Brain microvascular endothelial cell (primary cell): ENCODE data around the gene DCLK1.

ENCODE experiments used
- DNase-seq: peaks from one replicate; pipeline ENCODE4 v3.0.0-alpha.2; 2020
- H3K27ac ChIP-seq: fragments of 250-450 bp; sonication (Bioruptor Pico); 2 replicates; pipeline ENCODE4 v1.5.1; 2020; ENCODE audit warnings: mild to moderate bottlenecking, moderate library complexity
- H3K27me3 ChIP-seq: fragments of 250-450 bp; sonication (Bioruptor Pico); replicated peaks from 2 replicates; pipeline ENCODE4 v1.5.1; 2020; ENCODE audit warnings: mild to moderate bottlenecking
- H3K36me3 ChIP-seq: fragments of 250-450 bp; sonication (Bioruptor Pico); replicated peaks from 2 replicates; pipeline ENCODE4 v1.5.1; 2020; ENCODE audit warnings: mild to moderate bottlenecking
- H3K4me3 ChIP-seq: 2 replicates; pipeline ENCODE4 v1.5.1; 2011; ENCODE audit warnings: low read depth, mild to moderate bottlenecking, control low read depth, low read length, moderate library complexity
- in situ Hi-C: cut with HindIII; loops from 2 replicates; pipeline ENCODE4 v1.10.0; 2017; ENCODE audit warnings: low sequenced_read_pairs, low pct_ligation_motif_present
- TF ChIP-seq, protein P1 (sequence below): IDR thresholded peaks from 2 replicates; pipeline ENCODE4 v1.5.1; 2011; ENCODE audit warnings: low read depth, mild to moderate bottlenecking, moderate library complexity, low read length, control low read depth, inconsistent platforms; ENCODE audit errors: missing control alignments

Gene DCLK1

GRCh38 chr13:36029166-36029565 is 102.0 kb downstream of the DCLK1 start:
- peak; percentile 97 for DNase-seq
- TF ChIP-seq, protein P1, sequence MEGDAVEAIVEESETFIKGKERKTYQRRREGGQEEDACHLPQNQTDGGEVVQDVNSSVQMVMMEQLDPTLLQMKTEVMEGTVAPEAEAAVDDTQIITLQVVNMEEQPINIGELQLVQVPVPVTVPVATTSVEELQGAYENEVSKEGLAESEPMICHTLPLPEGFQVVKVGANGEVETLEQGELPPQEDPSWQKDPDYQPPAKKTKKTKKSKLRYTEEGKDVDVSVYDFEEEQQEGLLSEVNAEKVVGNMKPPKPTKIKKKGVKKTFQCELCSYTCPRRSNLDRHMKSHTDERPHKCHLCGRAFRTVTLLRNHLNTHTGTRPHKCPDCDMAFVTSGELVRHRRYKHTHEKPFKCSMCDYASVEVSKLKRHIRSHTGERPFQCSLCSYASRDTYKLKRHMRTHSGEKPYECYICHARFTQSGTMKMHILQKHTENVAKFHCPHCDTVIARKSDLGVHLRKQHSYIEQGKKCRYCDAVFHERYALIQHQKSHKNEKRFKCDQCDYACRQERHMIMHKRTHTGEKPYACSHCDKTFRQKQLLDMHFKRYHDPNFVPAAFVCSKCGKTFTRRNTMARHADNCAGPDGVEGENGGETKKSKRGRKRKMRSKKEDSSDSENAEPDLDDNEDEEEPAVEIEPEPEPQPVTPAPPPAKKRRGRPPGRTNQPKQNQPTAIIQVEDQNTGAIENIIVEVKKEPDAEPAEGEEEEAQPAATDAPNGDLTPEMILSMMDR: no peak
- H3K36me3 ChIP-seq: no peaks in the 10 kb centered on the region
- in situ Hi-C loops: no loop called here
- H3K27me3 ChIP-seq: no peaks in the 10 kb centered on the region
- H3K4me3 ChIP-seq: no peak overlapping the region
- H3K27ac ChIP-seq: peak overlapping the region; percentile 93

GRCh38 chr13:36028359-36029025 is 102.7 kb downstream of the DCLK1 start:
- in situ Hi-C loops: no loop called here
- H3K27ac ChIP-seq: peak overlapping the region; percentile 93
- TF ChIP-seq, protein P1: no peak
- no peaks in the 10 kb centered on the region for H3K27me3 ChIP-seq
- no peaks in the 10 kb centered on the region for H3K36me3 ChIP-seq
- no peak for DNase-seq
- H3K4me3 ChIP-seq: no peak overlapping the region

- no peak overlapping the region for H3K4me3 ChIP-seq
- no peak overlapping the region for H3K27ac ChIP-seq
- H3K36me3 ChIP-seq: no peaks in the 10 kb centered on the region
- no peaks in the 10 kb centered on the region for H3K27me3 ChIP-seq
- no peak for DNase-seq
- TF ChIP-seq, protein P1: no peak
- in situ Hi-C loops: no loop called here
Measured at GRCh38 chr13:36026531-36026930, 104.7 kb downstream of the DCLK1 start.

- TF ChIP-seq, protein P1: no peak
- Histone ChIP-seq H3K27me3 (no peaks in the 10 kb centered on the region), H3K4me3 (no peak overlapping the region), H3K36me3 (no peaks in the 10 kb centered on the region), H3K27ac (no peak overlapping the region)
- in situ Hi-C loops: no loop called here
- DNase-seq: no peak
Measured at GRCh38 chr13:36014763-36015162, 116.4 kb downstream of the DCLK1 start.

DNA sequence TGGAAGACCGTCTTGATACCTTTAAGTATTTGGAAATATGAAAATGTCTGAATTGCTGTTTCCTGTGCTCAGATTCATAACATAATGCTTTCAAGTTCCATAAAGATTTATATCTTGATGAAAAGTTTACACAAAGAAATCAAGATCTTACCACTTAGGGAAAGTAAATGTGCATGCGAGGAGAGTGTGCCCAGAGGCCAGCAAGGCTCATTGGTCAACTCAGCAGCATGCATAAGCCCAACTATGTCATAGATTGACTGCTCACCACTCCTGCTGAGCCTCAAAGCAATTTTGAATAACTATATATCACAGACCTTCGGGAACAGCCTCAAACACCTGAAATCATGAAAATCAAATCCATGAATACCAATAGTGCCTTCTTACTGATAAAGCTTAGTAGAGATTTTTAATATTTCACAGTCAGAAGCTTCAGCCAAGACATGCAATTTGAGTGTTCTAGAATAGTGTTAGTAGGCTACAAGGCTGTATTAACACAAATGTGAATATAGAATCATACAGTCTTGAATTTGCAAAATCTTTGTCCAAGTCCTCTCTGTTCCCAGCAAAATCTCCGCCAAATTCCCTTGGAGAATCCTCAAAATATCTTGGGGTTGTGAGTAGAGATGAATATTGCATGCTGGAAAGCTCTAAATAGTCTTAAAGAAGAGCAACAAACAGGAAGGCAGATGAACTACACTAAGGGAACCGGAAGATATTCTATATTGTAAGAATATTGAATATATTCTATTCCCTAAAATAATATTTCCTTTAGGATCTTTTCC is 124.1 kb downstream of the DCLK1 start:
- H3K4me3 ChIP-seq: no peak overlapping the region
- no peak overlapping the region for H3K27ac ChIP-seq
- TF ChIP-seq, protein P1: no peak
- in situ Hi-C loops: no loop called here
- no peaks in the 10 kb centered on the region for H3K36me3 ChIP-seq
- no peak for DNase-seq
- no peaks in the 10 kb centered on the region for H3K27me3 ChIP-seq
